ENCODE data around the gene ADCY7. TPM values are rescaled to one million over a fixed set of nuclear protein-coding genes. Genes with fewer than 3 reads are reported as not detected.
A peak's percentile ranks its signal among the peaks of the same experiment; 100 is the strongest.

The ADCY7 gene
- total and polyA plus RNA-seq, 9 of the 15 experiments (the other 6 are each of a cell fraction or from before 2014, with no cell fraction given), result 2.3 to 108 (median 28.6) TPM

DNA sequence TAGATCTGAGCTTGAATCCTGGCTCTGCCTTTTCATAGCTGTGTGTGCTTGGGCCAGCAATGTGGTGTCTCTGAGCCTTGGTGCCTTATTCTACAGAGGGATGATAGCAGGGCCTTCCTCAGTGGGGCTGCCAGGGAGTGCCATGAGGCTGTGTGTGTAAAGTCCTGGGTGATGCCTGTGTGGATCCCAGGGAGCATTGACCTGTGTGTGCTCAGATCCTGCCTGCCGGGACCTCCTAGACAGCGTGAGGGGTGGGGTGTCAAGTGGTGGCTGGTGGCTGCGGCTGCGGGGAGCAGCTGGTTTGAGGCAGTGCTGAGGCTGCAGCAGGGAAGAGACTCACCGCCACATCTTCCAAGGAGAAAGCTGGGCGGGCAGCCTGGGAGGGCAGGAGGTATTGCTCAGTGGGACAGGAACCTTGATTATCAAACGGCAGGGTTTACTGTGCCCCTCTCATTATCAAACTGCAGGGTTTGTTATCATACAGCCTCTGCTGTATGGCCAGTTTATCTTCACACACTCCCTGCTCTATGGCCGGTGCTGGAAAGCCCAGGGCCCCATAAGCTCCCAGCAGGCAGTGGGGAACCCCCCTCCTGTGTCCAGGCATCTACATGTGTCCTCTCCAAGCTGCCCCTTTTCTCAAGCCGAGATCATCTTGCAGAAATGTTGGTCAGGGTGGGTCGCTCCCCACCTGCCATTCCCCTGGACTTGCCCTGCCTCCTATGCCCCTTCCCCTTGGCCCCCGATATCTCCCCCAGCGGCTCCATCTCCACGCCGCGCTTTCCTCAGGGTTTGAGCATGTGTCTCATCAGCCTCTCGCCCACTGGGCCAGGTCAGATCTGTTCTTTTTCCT lies 3.1 kb upstream of the ADCY7 start (continued):
- no peak for TF ChIP-seq ARHGAP35 (IDR thresholded peaks at IDR 0.05; ENCODE audit: partially characterized antibody)
- peak; percentile 38 for TF ChIP-seq TAF1 (IDR thresholded peaks at IDR 0.05; ENCODE audit: control insufficient read depth, extremely low read depth, insufficient read depth, low read length, severe bottlenecking)
- TF ChIP-seq RBM34 (IDR thresholded peaks at IDR 0.05; ENCODE audit: borderline replicate concordance, insufficient read depth, low read length), result no peak
- peak; percentile 58 for TF ChIP-seq L3MBTL2 (IDR thresholded peaks at IDR 0.05)
- TF ChIP-seq SIX5 (IDR thresholded peaks at IDR 0.05; ENCODE audit: borderline replicate concordance in 1 of 2, insufficient read depth in 1 of 2, low read depth in 1 of 2, low read length in 2 of 2), result no peak
- no peak for TF ChIP-seq ZNF197 (CRISPR knock-in tag; IDR thresholded peaks at IDR 0.05; ENCODE audit: low read depth)
- TF ChIP-seq, protein P1, sequence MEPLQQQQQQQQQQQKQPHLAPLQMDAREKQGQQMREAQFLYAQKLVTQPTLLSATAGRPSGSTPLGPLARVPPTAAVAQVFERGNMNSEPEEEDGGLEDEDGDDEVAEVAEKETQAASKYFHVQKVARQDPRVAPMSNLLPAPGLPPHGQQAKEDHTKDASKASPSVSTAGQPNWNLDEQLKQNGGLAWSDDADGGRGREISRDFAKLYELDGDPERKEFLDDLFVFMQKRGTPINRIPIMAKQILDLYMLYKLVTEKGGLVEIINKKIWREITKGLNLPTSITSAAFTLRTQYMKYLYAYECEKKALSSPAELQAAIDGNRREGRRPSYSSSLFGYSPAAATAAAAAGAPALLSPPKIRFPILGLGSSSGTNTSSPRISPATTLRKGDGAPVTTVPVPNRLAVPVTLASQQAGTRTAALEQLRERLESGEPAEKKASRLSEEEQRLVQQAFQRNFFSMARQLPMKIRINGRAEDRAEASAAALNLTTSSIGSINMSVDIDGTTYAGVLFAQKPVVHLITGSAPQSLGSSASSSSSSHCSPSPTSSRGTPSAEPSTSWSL (CRISPR knock-in tag; IDR thresholded peaks at IDR 0.05; ENCODE audit: borderline replicate concordance), result no peak
- no peak for TF ChIP-seq ZNF57 (CRISPR knock-in tag; IDR thresholded peaks at IDR 0.05)
- no peak for TF ChIP-seq NFIX (CRISPR knock-in tag; IDR thresholded peaks at IDR 0.05; ENCODE audit: low read depth)
- TF ChIP-seq POLR2B (IDR thresholded peaks at IDR 0.05; ENCODE audit: low read depth, partially characterized antibody), result no peak
- TF ChIP-seq RAD21 (CRISPR knock-in tag; conservative IDR thresholded peaks at IDR 0.05 in 1 of 2, IDR thresholded peaks at IDR 0.05 in 1 of 2), result no peak
- TF ChIP-seq POLR2AphosphoS5 (IDR thresholded peaks at IDR 0.05; ENCODE audit: control insufficient read depth, insufficient read depth, low read depth, low read length), result peak; percentile 88
- TF ChIP-seq, protein P2, sequence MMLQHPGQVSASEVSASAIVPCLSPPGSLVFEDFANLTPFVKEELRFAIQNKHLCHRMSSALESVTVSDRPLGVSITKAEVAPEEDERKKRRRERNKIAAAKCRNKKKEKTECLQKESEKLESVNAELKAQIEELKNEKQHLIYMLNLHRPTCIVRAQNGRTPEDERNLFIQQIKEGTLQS (IDR thresholded peaks at IDR 0.05), result no peak
- TF ChIP-seq, protein P2 (CRISPR knock-in tag; conservative IDR thresholded peaks at IDR 0.05), result no peak
- no peak for TF ChIP-seq ZNF3 (CRISPR knock-in tag; IDR thresholded peaks at IDR 0.05)
- TF ChIP-seq, protein P3, sequence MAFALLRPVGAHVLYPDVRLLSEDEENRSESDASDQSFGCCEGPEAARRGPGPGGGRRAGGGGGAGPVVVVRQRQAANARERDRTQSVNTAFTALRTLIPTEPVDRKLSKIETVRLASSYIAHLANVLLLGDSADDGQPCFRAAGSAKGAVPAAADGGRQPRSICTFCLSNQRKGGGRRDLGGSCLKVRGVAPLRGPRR (CRISPR knock-in tag; IDR thresholded peaks at IDR 0.05), result no peak
- TF ChIP-seq KAT7 (CRISPR knock-in tag; IDR thresholded peaks at IDR 0.05; ENCODE audit: borderline replicate concordance), result peak; percentile 76; the same call in 1 of the 2 replicates
- no peak for TF ChIP-seq SIN3A (IDR thresholded peaks at IDR 0.05; ENCODE audit: borderline replicate concordance in 2 of 2, control insufficient read depth in 1 of 2, low read depth in 2 of 2, low read length in 2 of 2)
- TF ChIP-seq, protein P4, sequence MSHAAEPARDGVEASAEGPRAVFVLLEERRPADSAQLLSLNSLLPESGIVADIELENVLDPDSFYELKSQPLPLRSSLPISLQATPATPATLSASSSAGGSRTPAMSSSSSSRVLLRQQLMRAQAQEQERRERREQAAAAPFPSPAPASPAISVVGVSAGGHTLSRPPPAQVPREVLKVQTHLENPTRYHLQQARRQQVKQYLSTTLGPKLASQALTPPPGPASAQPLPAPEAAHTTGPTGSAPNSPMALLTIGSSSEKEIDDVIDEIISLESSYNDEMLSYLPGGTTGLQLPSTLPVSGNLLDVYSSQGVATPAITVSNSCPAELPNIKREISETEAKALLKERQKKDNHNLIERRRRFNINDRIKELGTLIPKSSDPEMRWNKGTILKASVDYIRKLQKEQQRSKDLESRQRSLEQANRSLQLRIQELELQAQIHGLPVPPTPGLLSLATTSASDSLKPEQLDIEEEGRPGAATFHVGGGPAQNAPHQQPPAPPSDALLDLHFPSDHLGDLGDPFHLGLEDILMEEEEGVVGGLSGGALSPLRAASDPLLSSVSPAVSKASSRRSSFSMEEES (CRISPR knock-in tag; IDR thresholded peaks at IDR 0.05), result no peak
- no peak for TF ChIP-seq ZNF282 (CRISPR knock-in tag; IDR thresholded peaks at IDR 0.05)
